GM13976 (cell line): Measurements from ENCODE around the gene IFFO2.

Experiments
- DNase-seq: peaks from one replicate; pipeline ENCODE4 v3.0.0; 2012; ENCODE audit warnings: low spot score
- CTCF ChIP-seq: IDR thresholded peaks from 2 replicates; pipeline ENCODE4 v1.5.1; 2012; ENCODE audit warnings: borderline replicate concordance, mild to moderate bottlenecking; ENCODE audit not compliant: insufficient read depth; ENCODE audit errors: extremely low read depth, missing control alignments, control extremely low read depth
- in situ Hi-C: fragments of 300-500 bp; cut with MboI; formaldehyde crosslinking; loops from one replicate; pipeline ENCODE4 v1.12.0; 2022; ENCODE audit warnings: low sequenced_read_pairs, mixed read lengths, inconsistent platforms; ENCODE audit not compliant: unreplicated experiment

IFFO2 gene

GRCh38 chr1:18943914-18944572 is 12.4 kb downstream of the IFFO2 start:
- DNase-seq: no peak
- TF ChIP-seq CTCF: no peak
- in situ Hi-C loops: no loop called here

DNA sequence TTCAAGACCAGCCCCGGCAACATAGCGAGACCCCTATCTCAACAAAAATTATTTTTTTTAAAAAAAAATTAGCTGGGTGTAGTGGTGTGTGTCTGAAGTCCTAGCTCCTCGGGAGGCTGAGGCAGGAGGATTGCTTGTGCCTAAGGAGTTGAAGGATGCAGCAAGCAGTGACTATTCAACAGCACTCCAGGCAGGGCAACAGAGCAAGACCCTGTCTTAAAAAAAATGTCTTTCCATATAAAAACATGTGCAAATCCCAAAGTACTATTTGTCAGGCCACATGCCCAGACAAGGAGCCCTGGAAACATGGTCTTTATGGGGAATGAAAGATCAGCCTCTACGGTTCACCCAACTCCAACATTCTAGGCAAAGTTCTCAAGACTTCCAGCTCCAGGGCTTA is 13.3 kb downstream of the IFFO2 start:
- TF ChIP-seq CTCF: no peak
- in situ Hi-C loops: no loop called here
- no peak for DNase-seq

- DNase-seq: no peak
- in situ Hi-C loops: no loop called here
- no peak for TF ChIP-seq CTCF
Observed at GRCh38 chr1:18942340-18942739, 14.1 kb downstream of the IFFO2 start.

GRCh38 chr1:18941221-18942141 is 15.0 kb downstream of the IFFO2 start:
- no peak for TF ChIP-seq CTCF
- DNase-seq: no peak

DNA sequence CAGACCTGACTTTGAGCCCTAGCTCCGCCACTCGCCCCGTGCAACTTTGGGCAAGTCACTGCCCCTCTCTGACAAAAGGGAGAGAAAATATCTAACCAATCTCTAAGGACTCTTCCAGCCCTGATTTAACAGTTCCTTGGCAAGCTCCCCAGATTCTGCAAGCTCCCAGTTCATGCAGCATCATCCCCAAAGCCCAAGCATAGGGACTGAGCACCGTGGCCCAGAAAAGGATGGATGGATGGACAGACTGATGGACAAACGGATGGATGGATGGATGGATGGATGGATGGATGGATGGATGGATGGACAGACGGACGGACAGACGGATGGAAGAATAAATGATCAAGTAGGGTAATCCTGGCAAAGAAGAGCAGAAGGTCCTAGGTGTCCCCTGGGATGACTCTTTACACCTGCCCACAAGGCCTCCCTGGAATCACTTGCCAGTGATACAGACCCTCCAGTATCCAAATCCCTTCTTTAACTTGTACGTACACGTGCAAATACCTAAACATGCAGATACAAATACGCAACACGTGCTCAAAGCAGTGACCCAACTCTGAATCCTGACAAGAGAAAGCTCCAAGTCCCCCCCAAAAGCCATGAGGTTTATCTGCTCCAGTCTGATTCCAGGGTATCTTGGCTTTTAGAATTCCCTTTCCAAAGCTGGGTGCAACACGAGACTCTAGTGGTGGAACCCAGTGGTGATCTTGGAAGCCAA is 16.0 kb downstream of the IFFO2 start:
- TF ChIP-seq CTCF: no peak
- no peak for DNase-seq
- in situ Hi-C loops: no loop called here

More at GRCh38 chr1:18941221-18942141, 15.0 kb downstream of the IFFO2 start:
- in situ Hi-C loops: no loop called here

GRCh38 chr1:18939398-18940302 is 16.8 kb downstream of the IFFO2 start:
- in situ Hi-C loops: no loop called here
- DNase-seq: no peak

More at GRCh38 chr1:18939398-18940302, 16.8 kb downstream of the IFFO2 start:
- TF ChIP-seq CTCF: no peak
